SK-N-SH (cell line): ENCODE results near the gene MRPL14. TPM values are rescaled to one million over a fixed set of nuclear protein-coding genes. Genes with fewer than 3 reads are reported as not detected.

ENCODE experiments used
- CTCF ChIA-PET: fragments of 300-600, 350-600 bp; formaldehyde crosslinking; extraction: SDS; loops from one replicate; lab custom pipeline; 2021; lab: Yijun Ruan, JAX
- POLR2A ChIA-PET: fragments of 350-600 bp; sonication (Branson Sonifier 250); formaldehyde crosslinking; extraction: SDS; loops from one replicate; lab custom pipeline; 2020; ENCODE audit warnings: antibody characterized with exemption, inconsistent platforms; lab: Yijun Ruan, JAX
- DNase-seq: peaks from one replicate; pipeline ENCODE4 v3.0.0; 2012
- H2AFZ ChIP-seq: fragments of 200-600 bp; sonication (generic); 2 replicates; pipeline ENCODE4 v1.8.1; 2016; ENCODE audit warnings: antibody characterized with exemption, mild to moderate bottlenecking, low read depth
- H3F3A ChIP-seq: fragments of 200-600 bp; sonication (generic); replicated peaks from 2 replicates; pipeline ENCODE3; 2016; ENCODE audit warnings: antibody characterized with exemption, mild to moderate bottlenecking; ENCODE audit not compliant: insufficient read depth
- H3K27ac ChIP-seq, 2 experiments: fragments of 200-500 bp in 1 of 2; fragments of 200-600 bp in 1 of 2; sonication (Bioruptor generic) in 1 of 2; sonication (generic), shearing (Covaris generic) in 1 of 2; 2 replicates each; pipeline versions ENCODE4 v1.5.1 to v1.6.1; 2014 to 2016; ENCODE audit warnings: low read depth in 2 of 2, inconsistent platforms in 1 of 2, low read length in 1 of 2, mild to moderate bottlenecking in 1 of 2, mixed read lengths in 1 of 2
- H3K27me3 ChIP-seq: fragments of 200-600 bp; sonication (generic), shearing (Covaris generic); 2 replicates; pipeline ENCODE4 v1.6.1; 2016; ENCODE audit warnings: mixed run types; ENCODE audit not compliant: insufficient read depth
- H3K36me3 ChIP-seq, 2 experiments: fragments of 200-500 bp in 1 of 2; fragments of 200-600 bp in 1 of 2; sonication (Bioruptor generic) in 1 of 2; sonication (generic) in 1 of 2; replicated peaks in 1 of 2; 2 replicates each; pipeline versions ENCODE3 to v1.5.1; 2014 to 2016; ENCODE audit warnings: low read length in 1 of 2, mild to moderate bottlenecking in 1 of 2; ENCODE audit not compliant: insufficient read depth in 2 of 2, control insufficient read depth in 1 of 2
- H3K4me1 ChIP-seq, 2 experiments: fragments of 200-500 bp in 1 of 2; fragments of 200-600 bp in 1 of 2; sonication (Bioruptor generic) in 1 of 2; sonication (generic), shearing (Covaris generic) in 1 of 2; 2 replicates each; pipeline versions ENCODE4 v1.5.1 to v1.6.1; 2014 to 2016; ENCODE audit warnings: low read depth in 1 of 2, low read length in 1 of 2, mixed run types in 1 of 2; ENCODE audit not compliant: insufficient read depth in 2 of 2, control insufficient read depth in 1 of 2
- H3K4me2 ChIP-seq: fragments of 200-600 bp; sonication (generic), shearing (Covaris generic); 2 replicates; pipeline ENCODE4 v1.6.1; 2017; ENCODE audit warnings: mixed run types
- H3K4me3 ChIP-seq, 2 experiments: fragments of 200-500 bp in 1 of 2; fragments of 200-600 bp in 1 of 2; sonication (Bioruptor generic) in 1 of 2; sonication (generic), shearing (Covaris generic) in 1 of 2; 2 replicates each; pipeline versions ENCODE4 v1.5.1 to v1.8.1; 2014 to 2016; ENCODE audit warnings: low read depth in 2 of 2, inconsistent platforms in 1 of 2, low read length in 1 of 2, mild to moderate bottlenecking in 1 of 2, mixed read lengths in 1 of 2, moderate library complexity in 1 of 2
- H3K79me2 ChIP-seq: fragments of 200-600 bp; sonication (generic); 2 replicates; pipeline ENCODE4 v1.8.1; 2017; ENCODE audit warnings: mild to moderate bottlenecking; ENCODE audit not compliant: insufficient read depth
- H3K9ac ChIP-seq: fragments of 200-600 bp; sonication (generic); 2 replicates; pipeline ENCODE4 v1.6.1; 2017; ENCODE audit warnings: mixed run types
- H3K9me2 ChIP-seq: fragments of 200-600 bp; sonication (generic); 2 replicates; pipeline ENCODE4 v1.6.1; 2017; ENCODE audit warnings: mixed run types
- H3K9me3 ChIP-seq: fragments of 200-600 bp; sonication (generic); 2 replicates; pipeline ENCODE4 v1.6.1; 2017; ENCODE audit warnings: mixed run types, mild to moderate bottlenecking, moderate library complexity
- H4K20me1 ChIP-seq: fragments of 200-600 bp; sonication (generic); 2 replicates; pipeline ENCODE4 v1.6.1; 2017; ENCODE audit warnings: mild to moderate bottlenecking, mixed run types; ENCODE audit not compliant: insufficient read depth
- CHD2 ChIP-seq: fragments of 150-350 bp; IDR thresholded peaks from 2 replicates; pipeline ENCODE4 v1.6.1; 2018; ENCODE audit warnings: low read length; ENCODE audit not compliant: partially characterized antibody
- EP300 ChIP-seq, 2 experiments: IDR thresholded peaks; 2 replicates each; pipeline versions ENCODE4 v1.4.0 to v1.6.1; 2012; ENCODE audit warnings: borderline replicate concordance in 1 of 2, low read depth in 1 of 2, low read length in 1 of 2
- FOXJ3 ChIP-seq: sonication (generic); formaldehyde crosslinking; IDR thresholded peaks from 2 replicates; pipeline ENCODE4 v1.5.1; 2020; ENCODE audit warnings: mild to moderate bottlenecking, missing genetic modification reagents
- FOXM1 ChIP-seq: IDR thresholded peaks from 2 replicates; pipeline ENCODE4 v1.4.0; 2012; ENCODE audit warnings: low read depth, mild to moderate bottlenecking
- GABPA ChIP-seq: IDR thresholded peaks from 2 replicates; pipeline ENCODE4 v1.4.0; 2012; ENCODE audit warnings: low read depth, mild to moderate bottlenecking
- JUND ChIP-seq: IDR thresholded peaks from 2 replicates; pipeline ENCODE4 v1.4.0; 2012
- MAX ChIP-seq: IDR thresholded peaks from 2 replicates; pipeline ENCODE4 v1.4.0; 2012; ENCODE audit warnings: low read depth
- MEF2A ChIP-seq: IDR thresholded peaks from 2 replicates; pipeline ENCODE4 v1.4.0; 2012; ENCODE audit warnings: low read depth, borderline replicate concordance
- MXI1 ChIP-seq: IDR thresholded peaks from 2 replicates; pipeline ENCODE4 v1.6.1; 2012; ENCODE audit warnings: mild to moderate bottlenecking, low read depth, low read length, improper control_type of control experiment
- RAD21 ChIP-seq: IDR thresholded peaks from 2 replicates; pipeline ENCODE4 v1.6.1; 2012; ENCODE audit warnings: mild to moderate bottlenecking, low read length
- RCOR1 ChIP-seq: fragments of 150-350 bp; IDR thresholded peaks from 2 replicates; pipeline ENCODE4 v1.6.1; 2017; ENCODE audit warnings: antibody characterized with exemption, low read length
- RXRA ChIP-seq: IDR thresholded peaks from 2 replicates; pipeline ENCODE4 v1.4.0; 2012; ENCODE audit warnings: low read depth, mild to moderate bottlenecking, borderline replicate concordance
- SMC3 ChIP-seq: IDR thresholded peaks from 2 replicates; pipeline ENCODE4 v1.6.1; 2012; ENCODE audit warnings: low read depth, low read length, improper control_type of control experiment
- TAF1 ChIP-seq: IDR thresholded peaks from 2 replicates; pipeline ENCODE4 v1.6.1; 2012; ENCODE audit warnings: low read depth, mild to moderate bottlenecking, low read length, moderate library complexity, borderline replicate concordance
- USF1 ChIP-seq: IDR thresholded peaks from 2 replicates; pipeline ENCODE4 v1.4.0; 2012; ENCODE audit warnings: low read depth, borderline replicate concordance
- WGBS: methylation state at CpG from one replicate; pipeline ENCODE4 v1.1.6; 2017; ENCODE audit warnings: low lambda C conversion rate; 5-methylcytosine and 5-hydroxymethylcytosine counted together
- polyA plus RNA-seq, 3 experiments: library from polyadenylated mRNA; depleted of rRNA; stranded (reverse); fragments of >200 nt; gene quantifications; 2 replicates each; pipeline ENCODE4 v1.2.3, GENCODE V29; 2012
- TF ChIP-seq, protein P1 (sequence below): IDR thresholded peaks from 2 replicates; pipeline ENCODE4 v1.4.0; 2012; ENCODE audit warnings: low read depth, borderline replicate concordance
- TF ChIP-seq, protein P2 (sequence below): fragments of 200-600 bp; sonication (generic); IDR thresholded peaks from 2 replicates; pipeline ENCODE4 v1.6.1; 2017; ENCODE audit warnings: antibody characterized with exemption, mild to moderate bottlenecking, moderate library complexity

Gene MRPL14
- polyA plus RNA-seq, 1 of the 3 experiments (the other 2 are of a cell fraction): 97.0 TPM

- no peaks in the 10 kb centered on the region for H4K20me1 ChIP-seq
- no peaks in the 10 kb centered on the region for H3K27me3 ChIP-seq
- peak overlapping the region in 1 of 2 experiments; percentile 16; a peak in 2 of 4 replicates for H3K4me3 ChIP-seq
- H3K36me3 ChIP-seq: no peaks in the 10 kb centered on the region
- no peak overlapping the region for H2AFZ ChIP-seq
- no peak overlapping the region for H3K9ac ChIP-seq
- CTCF ChIA-PET: interaction anchor here (0.6 to 12.1 kb wide), 73 partner anchors 10 to 567 kb away, joined by 3 to 212 read pairs (median 5); partner anchors contain the start of genes MRPS18A, TMEM63B and VEGFA
- no peaks in the 10 kb centered on the region for H3K9me3 ChIP-seq
- H3K4me1 ChIP-seq: peaks cover 35 to 72% of the 10 kb centered on the region in 2 experiments
- peak; percentile 41 for DNase-seq
- H3K4me2 ChIP-seq: peak overlapping the region; percentile 71; the same call in 1 of the 2 replicates
- no peaks in the 10 kb centered on the region for H3K9me2 ChIP-seq
- POLR2A ChIA-PET: interaction anchor here (0.7 to 5.3 kb wide), 12 partner anchors 8 to 440 kb away, joined by 3 to 60 read pairs (median 6); partner anchors contain the start of genes MAD2L1BP, SLC29A1 and VEGFA
- H3K79me2 ChIP-seq: no peaks in the 10 kb centered on the region
- H3F3A ChIP-seq: peaks cover 23% of the 10 kb centered on the region
- 28% methylated on average over 6 of the region's 9 CpGs for WGBS
- peak overlapping the region in 1 of 2 experiments; percentile 99; a peak in 2 of 4 replicates for H3K27ac ChIP-seq
- no peak for TF ChIP-seq USF1
- TF ChIP-seq GABPA: no peak
- no peak for TF ChIP-seq CHD2
- 0 out of 2 replicates have a peak, but pooled peaks have one; percentile 45 for TF ChIP-seq MXI1
- TF ChIP-seq FOXM1: no peak
Measured at GRCh38 chr6:44074813-44075646, 52.2 kb downstream of the MRPL14 start.

DNA sequence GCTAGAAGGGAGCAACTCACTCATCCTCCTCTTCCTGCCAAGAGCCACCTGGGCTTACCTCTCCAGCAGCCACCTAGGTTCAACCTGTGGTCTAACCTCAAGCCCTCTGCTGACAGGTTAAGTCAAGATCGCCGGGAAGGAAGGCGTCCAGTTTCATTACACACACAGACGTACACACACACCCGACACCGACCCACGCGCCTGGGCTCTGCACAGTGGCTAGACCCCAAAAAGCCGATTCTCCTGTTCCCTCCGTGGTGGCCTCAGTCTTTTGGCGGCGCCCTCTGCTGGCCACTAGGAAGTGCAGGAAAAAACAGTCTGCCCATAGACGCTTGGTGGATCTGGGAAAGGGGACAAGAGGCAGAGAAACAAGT lies 52.8 kb downstream of the MRPL14 start:
- Histone ChIP-seq H3K9ac (no peak overlapping the region), H3K36me3 (no peaks in the 10 kb centered on the region), H3K9me3 (no peaks in the 10 kb centered on the region), H4K20me1 (no peaks in the 10 kb centered on the region), H3K9me2 (no peaks in the 10 kb centered on the region), H2AFZ (no peak overlapping the region), H3K79me2 (no peaks in the 10 kb centered on the region), H3K27ac (peak overlapping the region in 1 of 2 experiments; percentile 99; a peak in 2 of 4 replicates), H3F3A (peaks cover 23% of the 10 kb centered on the region), H3K4me3 (peak overlapping the region in 1 of 2 experiments; percentile 16; a peak in 1 of 4 replicates), H3K27me3 (no peaks in the 10 kb centered on the region), H3K4me1 (peaks cover 35 to 69% of the 10 kb centered on the region in 2 experiments), H3K4me2 (peak overlapping the region; percentile 71)
- CTCF ChIA-PET: interaction anchor here (0.6 to 12.1 kb wide), 74 partner anchors 10 to 466 kb away, joined by 3 to 212 read pairs (median 5); partner anchors contain the start of genes MRPS18A, TMEM63B and VEGFA
- POLR2A ChIA-PET: interaction anchor here (0.7 to 5.3 kb wide), 9 partner anchors 8 to 439 kb away, joined by 3 to 60 read pairs (median 7); partner anchors contain the start of genes MAD2L1BP and VEGFA
- WGBS: 4% methylated on average over 3 of the region's 13 CpGs
- peak; percentile 83 for DNase-seq
- TF ChIP-seq, protein P1, sequence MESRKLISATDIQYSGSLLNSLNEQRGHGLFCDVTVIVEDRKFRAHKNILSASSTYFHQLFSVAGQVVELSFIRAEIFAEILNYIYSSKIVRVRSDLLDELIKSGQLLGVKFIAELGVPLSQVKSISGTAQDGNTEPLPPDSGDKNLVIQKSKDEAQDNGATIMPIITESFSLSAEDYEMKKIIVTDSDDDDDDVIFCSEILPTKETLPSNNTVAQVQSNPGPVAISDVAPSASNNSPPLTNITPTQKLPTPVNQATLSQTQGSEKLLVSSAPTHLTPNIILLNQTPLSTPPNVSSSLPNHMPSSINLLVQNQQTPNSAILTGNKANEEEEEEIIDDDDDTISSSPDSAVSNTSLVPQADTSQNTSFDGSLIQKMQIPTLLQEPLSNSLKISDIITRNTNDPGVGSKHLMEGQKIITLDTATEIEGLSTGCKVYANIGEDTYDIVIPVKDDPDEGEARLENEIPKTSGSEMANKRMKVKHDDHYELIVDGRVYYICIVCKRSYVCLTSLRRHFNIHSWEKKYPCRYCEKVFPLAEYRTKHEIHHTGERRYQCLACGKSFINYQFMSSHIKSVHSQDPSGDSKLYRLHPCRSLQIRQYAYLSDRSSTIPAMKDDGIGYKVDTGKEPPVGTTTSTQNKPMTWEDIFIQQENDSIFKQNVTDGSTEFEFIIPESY: no peak
- no peak for TF ChIP-seq TAF1
- TF ChIP-seq FOXJ3: no peak
- TF ChIP-seq MAX: no peak
- TF ChIP-seq MEF2A: no peak
- TF ChIP-seq RCOR1: 0 out of 2 replicates have a peak, but pooled peaks have one; percentile 9
- peak in 1 of 2 experiments; percentile 8; a peak in 1 of 4 replicates for TF ChIP-seq EP300 (IDR thresholded peaks at IDR 0.05; ENCODE audit: borderline replicate concordance in 1 of 2, low read depth in 1 of 2, low read length in 1 of 2)
- TF ChIP-seq JUND: no peak
- TF ChIP-seq RXRA: no peak
- TF ChIP-seq, protein P2, sequence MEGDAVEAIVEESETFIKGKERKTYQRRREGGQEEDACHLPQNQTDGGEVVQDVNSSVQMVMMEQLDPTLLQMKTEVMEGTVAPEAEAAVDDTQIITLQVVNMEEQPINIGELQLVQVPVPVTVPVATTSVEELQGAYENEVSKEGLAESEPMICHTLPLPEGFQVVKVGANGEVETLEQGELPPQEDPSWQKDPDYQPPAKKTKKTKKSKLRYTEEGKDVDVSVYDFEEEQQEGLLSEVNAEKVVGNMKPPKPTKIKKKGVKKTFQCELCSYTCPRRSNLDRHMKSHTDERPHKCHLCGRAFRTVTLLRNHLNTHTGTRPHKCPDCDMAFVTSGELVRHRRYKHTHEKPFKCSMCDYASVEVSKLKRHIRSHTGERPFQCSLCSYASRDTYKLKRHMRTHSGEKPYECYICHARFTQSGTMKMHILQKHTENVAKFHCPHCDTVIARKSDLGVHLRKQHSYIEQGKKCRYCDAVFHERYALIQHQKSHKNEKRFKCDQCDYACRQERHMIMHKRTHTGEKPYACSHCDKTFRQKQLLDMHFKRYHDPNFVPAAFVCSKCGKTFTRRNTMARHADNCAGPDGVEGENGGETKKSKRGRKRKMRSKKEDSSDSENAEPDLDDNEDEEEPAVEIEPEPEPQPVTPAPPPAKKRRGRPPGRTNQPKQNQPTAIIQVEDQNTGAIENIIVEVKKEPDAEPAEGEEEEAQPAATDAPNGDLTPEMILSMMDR: peak; percentile 91
- peak; percentile 98 for TF ChIP-seq SMC3
- peak; percentile 88 for TF ChIP-seq RAD21
